ENCODE results near the gene RASSF3. TPM values are rescaled to one million over a fixed set of nuclear protein-coding genes. Genes with fewer than 3 reads are reported as not detected.

Gene RASSF3
- polyA plus RNA-seq, 3 donors: 6.6 to 77.9 (median 14.5) TPM

DNA sequence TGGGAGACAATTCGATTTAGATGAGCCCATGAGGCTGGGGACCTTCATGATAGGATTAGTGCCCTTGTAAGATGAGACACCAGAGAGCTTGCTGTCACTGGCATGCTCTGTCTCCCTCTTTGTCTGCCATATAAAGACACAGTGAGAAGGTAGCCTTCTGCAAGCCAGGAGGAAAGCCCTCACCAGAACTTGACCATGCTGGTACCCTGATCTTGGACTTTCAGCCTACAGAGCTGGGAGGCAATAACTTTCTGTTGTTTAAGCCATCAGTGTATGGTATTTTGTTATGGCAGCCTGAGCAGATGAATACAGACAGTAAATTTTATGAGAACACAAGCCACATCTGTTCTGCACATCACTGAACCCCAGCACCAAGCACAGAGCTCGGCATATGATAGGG, 38.1 kb upstream of the RASSF3 start:
- no peaks in the 10 kb centered on the region for H3K36me3 Mint-ChIP-seq
- no peak overlapping the region for H3K4me3 ChIP-seq (replicated peaks in 1 of 3; ENCODE audit: low read depth in 2 of 3, low read length in 3 of 3)
- H3K79me2 ChIP-seq (ENCODE audit: insufficient read depth, low read length): no peaks in the 10 kb centered on the region
- H2AFZ ChIP-seq (ENCODE audit: insufficient read depth, low read depth, low read length, poor library complexity, severe bottlenecking): no peak overlapping the region
- no peak overlapping the region for H3K27ac ChIP-seq (ENCODE audit: low read depth in 1 of 2, low read length in 2 of 2)
- H3K27me3 Mint-ChIP-seq (ENCODE audit: low read depth in 3 of 3): peaks cover 2 to 3% (median 3%) of the 10 kb centered on the region in 3 donors
- H3K36me3 ChIP-seq (replicated peaks in 1 of 2; ENCODE audit: control insufficient read depth in 1 of 2, insufficient read depth in 2 of 2, low read length in 2 of 2): no peaks in the 10 kb centered on the region
- peaks cover 15% of the 10 kb centered on the region in 2 donors for H3K4me1 ChIP-seq (ENCODE audit: control insufficient read depth in 1 of 2, insufficient read depth in 2 of 2, low read length in 2 of 2)
- no peak overlapping the region for H3K4me3 Mint-ChIP-seq
- H3K9me3 Mint-ChIP-seq: peaks cover 0 to 20% (median 16%) of the 10 kb centered on the region in 7 donors
- H4K20me1 ChIP-seq (ENCODE audit: insufficient read depth, low read length): no peaks in the 10 kb centered on the region
- H3K27ac Mint-ChIP-seq: no peak overlapping the region
- peaks cover 12 to 14% of the 10 kb centered on the region in 2 donors for H3K9me3 ChIP-seq (replicated peaks in 1 of 2; ENCODE audit: control insufficient read depth in 1 of 2, insufficient read depth in 1 of 2, low read length in 2 of 2)
- H3K9ac ChIP-seq (ENCODE audit: insufficient read depth, low read length, poor library complexity, severe bottlenecking): no peak overlapping the region
- intact Hi-C loops (cut with micrococcal nuclease): no loop called here
- TF ChIP-seq, protein P1, sequence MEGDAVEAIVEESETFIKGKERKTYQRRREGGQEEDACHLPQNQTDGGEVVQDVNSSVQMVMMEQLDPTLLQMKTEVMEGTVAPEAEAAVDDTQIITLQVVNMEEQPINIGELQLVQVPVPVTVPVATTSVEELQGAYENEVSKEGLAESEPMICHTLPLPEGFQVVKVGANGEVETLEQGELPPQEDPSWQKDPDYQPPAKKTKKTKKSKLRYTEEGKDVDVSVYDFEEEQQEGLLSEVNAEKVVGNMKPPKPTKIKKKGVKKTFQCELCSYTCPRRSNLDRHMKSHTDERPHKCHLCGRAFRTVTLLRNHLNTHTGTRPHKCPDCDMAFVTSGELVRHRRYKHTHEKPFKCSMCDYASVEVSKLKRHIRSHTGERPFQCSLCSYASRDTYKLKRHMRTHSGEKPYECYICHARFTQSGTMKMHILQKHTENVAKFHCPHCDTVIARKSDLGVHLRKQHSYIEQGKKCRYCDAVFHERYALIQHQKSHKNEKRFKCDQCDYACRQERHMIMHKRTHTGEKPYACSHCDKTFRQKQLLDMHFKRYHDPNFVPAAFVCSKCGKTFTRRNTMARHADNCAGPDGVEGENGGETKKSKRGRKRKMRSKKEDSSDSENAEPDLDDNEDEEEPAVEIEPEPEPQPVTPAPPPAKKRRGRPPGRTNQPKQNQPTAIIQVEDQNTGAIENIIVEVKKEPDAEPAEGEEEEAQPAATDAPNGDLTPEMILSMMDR (IDR thresholded peaks at IDR 0.05): no peak
- no peak overlapping the region for H3K4me2 ChIP-seq (replicated peaks; ENCODE audit: extremely low read depth, low read length, poor library complexity, severe bottlenecking)
- WGBS (ENCODE audit: insufficient coverage): no CpG with 5 or more reads among the region's 2 CpGs
- H3K4me1 Mint-ChIP-seq: peaks cover 19% of the 10 kb centered on the region
- H3K27me3 ChIP-seq (ENCODE audit: control insufficient read depth in 2 of 2, insufficient read depth in 2 of 2, low read length in 2 of 2): no peaks in the 10 kb centered on the region
- DNase-seq: no peak

DNA sequence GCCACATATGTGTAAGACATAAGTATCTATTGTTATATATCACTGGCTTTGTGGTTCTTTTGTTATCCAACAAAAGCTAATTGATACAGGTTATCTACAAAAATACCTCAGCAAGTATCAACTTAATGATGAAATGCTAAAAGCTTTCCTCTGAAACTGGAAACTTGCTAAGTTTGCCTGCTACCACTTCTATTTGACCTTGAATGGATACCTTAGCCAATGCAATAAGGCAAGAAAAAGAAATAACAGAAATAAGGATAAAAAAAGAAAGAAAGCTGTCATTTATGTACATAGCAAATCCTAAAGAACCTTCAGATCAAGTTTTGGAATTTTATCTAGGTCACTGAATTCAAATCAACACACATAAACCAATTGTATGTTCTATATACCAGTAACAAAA, 35.5 kb upstream of the RASSF3 start:
- Histone ChIP-seq H3K9ac (ENCODE audit: insufficient read depth, low read length, poor library complexity, severe bottlenecking) (no peak overlapping the region), H3K36me3 (replicated peaks in 1 of 2; ENCODE audit: control insufficient read depth in 1 of 2, insufficient read depth in 2 of 2, low read length in 2 of 2) (no peaks in the 10 kb centered on the region), H3K27ac (ENCODE audit: low read depth in 1 of 2, low read length in 2 of 2) (no peak overlapping the region), H3K79me2 (ENCODE audit: insufficient read depth, low read length) (no peaks in the 10 kb centered on the region), H3K4me1 (ENCODE audit: control insufficient read depth in 1 of 2, insufficient read depth in 2 of 2, low read length in 2 of 2) (no peaks in the 10 kb centered on the region), H3K9me3 (replicated peaks in 1 of 2; ENCODE audit: control insufficient read depth in 1 of 2, insufficient read depth in 1 of 2, low read length in 2 of 2) (peaks cover 12 to 14% of the 10 kb centered on the region in 2 donors), H3K4me2 (replicated peaks; ENCODE audit: extremely low read depth, low read length, poor library complexity, severe bottlenecking) (no peak overlapping the region), H2AFZ (ENCODE audit: insufficient read depth, low read depth, low read length, poor library complexity, severe bottlenecking) (no peak overlapping the region), H3K4me3 (replicated peaks in 1 of 3; ENCODE audit: low read depth in 2 of 3, low read length in 3 of 3) (no peak overlapping the region), H3K27me3 (ENCODE audit: control insufficient read depth in 2 of 2, insufficient read depth in 2 of 2, low read length in 2 of 2) (no peaks in the 10 kb centered on the region), H4K20me1 (ENCODE audit: insufficient read depth, low read length) (no peaks in the 10 kb centered on the region)
- H3K4me1 Mint-ChIP-seq: no peaks in the 10 kb centered on the region
- DNase-seq: no peak
- H3K4me3 Mint-ChIP-seq: no peak overlapping the region
- no peaks in the 10 kb centered on the region for H3K36me3 Mint-ChIP-seq
- H3K9me3 Mint-ChIP-seq: peaks cover 0 to 20% (median 15%) of the 10 kb centered on the region in 7 donors
- intact Hi-C loops (cut with micrococcal nuclease): no loop called here
- peaks cover 3 to 5% (median 5%) of the 10 kb centered on the region in 3 donors for H3K27me3 Mint-ChIP-seq (ENCODE audit: low read depth in 3 of 3)
- TF ChIP-seq, protein P1 (IDR thresholded peaks at IDR 0.05): no peak
- H3K27ac Mint-ChIP-seq: no peak overlapping the region

All from CD14-positive monocyte (primary cell).